AG09309 (cell line): Measurements from ENCODE around the gene SMIM23.
A peak's percentile ranks its signal among the peaks of the same experiment; 100 is the strongest.
"Not testable (repeated sequence)": the region's sequence is repeated elsewhere in the genome, so short reads cannot be mapped to it uniquely, and the experiment has no call there.

Experiments
- DNase-seq: peaks from one replicate; pipeline ENCODE4 v3.0.0-alpha.2; 2010; ENCODE audit warnings: low read depth
- H3K4me3 ChIP-seq: 2 replicates; pipeline ENCODE4 v1.5.1; 2011; ENCODE audit warnings: mild to moderate bottlenecking, low read depth, low read length, moderate library complexity; ENCODE audit not compliant: control insufficient read depth
- TF ChIP-seq, protein P1 (sequence below): IDR thresholded peaks from 2 replicates; pipeline ENCODE4 v1.5.1; 2011; ENCODE audit warnings: mild to moderate bottlenecking, low read depth, low read length, inconsistent platforms; ENCODE audit not compliant: insufficient read depth, control insufficient read depth; ENCODE audit errors: missing control alignments

Gene SMIM23

DNA sequence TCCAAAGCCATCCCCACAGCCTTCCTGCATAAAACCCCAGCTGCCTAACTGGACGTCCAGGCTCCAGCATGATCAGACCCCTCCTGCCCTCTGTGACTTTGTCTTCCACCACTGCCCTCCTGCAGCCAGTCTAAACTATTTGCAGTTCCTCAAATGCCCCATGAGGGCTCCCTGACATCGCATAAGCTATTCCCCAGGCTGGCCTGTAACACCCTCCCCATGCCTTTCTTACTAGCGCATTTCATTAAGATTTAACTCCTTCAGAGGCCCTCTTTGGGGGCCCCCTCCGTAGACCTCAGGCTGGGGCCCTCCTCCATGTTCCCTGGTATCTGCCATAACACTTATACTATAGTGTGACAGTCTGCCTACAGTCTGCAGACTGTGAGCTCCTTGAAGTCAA is 15.5 kb upstream of the SMIM23 start:
- TF ChIP-seq, protein P1, sequence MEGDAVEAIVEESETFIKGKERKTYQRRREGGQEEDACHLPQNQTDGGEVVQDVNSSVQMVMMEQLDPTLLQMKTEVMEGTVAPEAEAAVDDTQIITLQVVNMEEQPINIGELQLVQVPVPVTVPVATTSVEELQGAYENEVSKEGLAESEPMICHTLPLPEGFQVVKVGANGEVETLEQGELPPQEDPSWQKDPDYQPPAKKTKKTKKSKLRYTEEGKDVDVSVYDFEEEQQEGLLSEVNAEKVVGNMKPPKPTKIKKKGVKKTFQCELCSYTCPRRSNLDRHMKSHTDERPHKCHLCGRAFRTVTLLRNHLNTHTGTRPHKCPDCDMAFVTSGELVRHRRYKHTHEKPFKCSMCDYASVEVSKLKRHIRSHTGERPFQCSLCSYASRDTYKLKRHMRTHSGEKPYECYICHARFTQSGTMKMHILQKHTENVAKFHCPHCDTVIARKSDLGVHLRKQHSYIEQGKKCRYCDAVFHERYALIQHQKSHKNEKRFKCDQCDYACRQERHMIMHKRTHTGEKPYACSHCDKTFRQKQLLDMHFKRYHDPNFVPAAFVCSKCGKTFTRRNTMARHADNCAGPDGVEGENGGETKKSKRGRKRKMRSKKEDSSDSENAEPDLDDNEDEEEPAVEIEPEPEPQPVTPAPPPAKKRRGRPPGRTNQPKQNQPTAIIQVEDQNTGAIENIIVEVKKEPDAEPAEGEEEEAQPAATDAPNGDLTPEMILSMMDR, result no peak
- H3K4me3 ChIP-seq, result no peak overlapping the region
- no peak for DNase-seq

DNA sequence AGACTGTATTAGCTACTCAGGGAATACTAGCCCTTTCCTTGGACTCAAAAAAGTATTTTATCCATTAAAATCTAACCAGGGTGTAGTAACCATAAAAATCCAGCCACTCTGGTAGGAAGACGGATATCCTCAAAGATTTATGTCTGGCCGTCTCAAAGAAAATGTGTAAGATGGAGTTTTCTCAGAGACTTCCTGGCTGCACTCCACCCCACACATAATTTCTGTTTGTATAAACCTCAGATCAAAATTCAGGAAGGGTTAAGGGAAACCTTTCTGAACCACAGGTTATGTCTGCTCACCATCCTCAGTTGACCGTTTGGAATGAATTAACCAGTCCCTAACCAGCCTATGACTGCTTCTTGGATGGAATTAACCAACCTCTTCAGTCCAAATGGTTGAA is 13.8 kb upstream of the SMIM23 start:
- no peak overlapping the region for H3K4me3 ChIP-seq
- TF ChIP-seq, protein P1, result no peak
- no peak for DNase-seq

DNA sequence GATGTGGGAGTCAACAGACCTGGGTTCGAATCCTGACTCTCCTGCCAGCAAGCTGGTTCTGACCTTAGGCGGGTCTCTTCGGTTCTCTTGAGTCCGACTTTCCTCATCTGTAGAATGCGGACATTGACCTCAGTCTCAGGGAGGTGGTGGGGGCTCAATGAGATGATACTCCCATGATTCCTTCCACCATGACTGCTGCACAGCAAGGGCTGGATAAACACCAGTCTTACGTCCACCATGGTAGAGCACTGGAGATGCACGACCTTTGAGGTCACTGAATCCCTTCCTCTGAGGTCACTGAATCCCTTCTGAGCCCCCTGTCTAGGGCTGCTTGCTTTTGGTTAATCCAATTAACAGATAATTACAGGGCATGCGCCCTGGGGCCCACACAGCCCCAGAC is 12.5 kb upstream of the SMIM23 start:
- no peak for DNase-seq

DNA sequence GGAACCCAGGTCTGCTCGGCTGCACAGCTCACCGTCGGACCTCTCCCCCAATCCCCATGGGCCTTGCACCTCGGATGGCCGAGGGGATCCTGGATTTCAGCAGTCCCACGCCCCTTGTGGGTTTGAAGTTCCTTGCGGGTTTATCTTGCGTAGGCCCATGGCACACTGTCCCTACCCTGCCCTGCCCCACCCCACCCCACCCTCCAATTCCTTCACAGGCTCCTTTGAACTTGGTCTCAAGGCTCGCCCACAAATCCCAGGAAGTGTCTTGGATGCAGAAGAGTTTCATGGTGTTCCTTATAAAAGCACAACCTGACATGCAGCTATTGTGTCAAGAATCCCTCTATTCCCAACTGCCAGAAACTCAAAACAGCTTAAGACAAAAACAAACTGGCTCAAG is 11.2 kb upstream of the SMIM23 start:
- no peak for DNase-seq
- no peak overlapping the region for H3K4me3 ChIP-seq
- TF ChIP-seq, protein P1, result no peak

More for the DNA sequence above, 12.5 kb upstream of the SMIM23 start:
- TF ChIP-seq, protein P1, result no peak
- no peak overlapping the region for H3K4me3 ChIP-seq

DNA sequence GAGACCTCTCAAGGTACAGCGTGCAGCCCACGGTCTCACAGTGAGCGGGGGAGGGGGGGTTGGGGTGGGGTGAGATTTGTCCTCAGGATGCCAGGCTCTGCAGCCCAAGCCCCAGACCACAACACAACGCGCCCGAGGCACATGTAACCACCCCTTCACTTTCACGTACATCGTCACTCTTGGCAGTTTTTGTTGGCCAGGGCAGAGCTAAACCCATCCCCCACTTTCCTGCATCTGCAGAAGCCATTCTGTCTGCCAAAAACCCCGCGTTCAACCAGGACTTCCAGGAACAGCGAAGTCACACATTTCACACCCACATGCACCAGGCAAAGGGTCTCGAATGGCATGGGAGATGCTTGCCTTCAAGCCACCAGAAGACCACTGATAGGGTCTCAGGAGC is 9.4 kb upstream of the SMIM23 start:
- TF ChIP-seq, protein P1, result no peak
- H3K4me3 ChIP-seq, result no peak overlapping the region
- DNase-seq, result no peak

DNA sequence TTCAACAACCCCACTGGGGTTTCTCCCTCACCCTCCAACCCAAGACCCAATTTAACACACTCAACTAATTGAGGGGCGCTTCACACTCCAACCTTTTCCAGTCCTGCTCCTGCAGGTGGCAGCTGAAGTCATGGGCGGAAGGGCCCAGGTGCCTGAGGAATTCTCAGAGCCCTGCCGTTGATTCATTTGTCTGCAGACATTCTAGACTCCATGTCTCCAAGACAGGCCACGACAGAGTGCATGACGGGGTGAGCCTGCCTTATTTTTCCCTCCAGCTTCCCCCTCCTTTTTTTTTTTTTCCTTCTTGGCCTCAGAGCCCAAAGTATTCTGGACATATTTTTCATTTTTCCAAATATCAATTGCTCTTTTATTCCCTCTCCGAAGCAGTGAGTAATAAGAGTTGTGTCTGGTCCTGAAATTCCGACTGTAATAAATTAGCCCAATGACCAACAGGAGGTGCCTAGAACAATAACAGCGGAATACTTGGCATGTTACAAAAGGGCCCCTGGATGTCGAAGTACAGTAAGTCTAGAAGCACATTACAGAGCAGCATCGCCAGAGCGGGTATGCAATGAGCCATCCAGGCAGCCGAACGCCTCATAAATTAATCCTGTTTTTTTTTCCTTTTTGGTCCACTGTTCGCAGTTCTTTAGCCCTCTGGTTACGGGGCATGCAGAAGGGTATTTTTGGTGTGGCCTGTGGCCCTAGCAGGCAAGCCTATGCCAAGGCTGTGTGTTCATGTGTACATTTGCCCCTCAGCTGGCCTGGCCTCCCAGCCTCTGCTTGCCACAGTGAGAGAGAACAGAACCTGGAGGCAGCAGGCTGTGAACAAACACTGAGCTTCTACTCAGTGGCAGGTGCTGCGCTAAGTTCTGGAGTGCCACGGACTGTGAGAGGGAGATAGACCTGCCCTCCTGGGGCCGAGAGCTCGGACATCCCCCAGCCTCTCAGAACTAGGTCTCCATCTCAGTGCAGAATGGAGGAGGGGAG is 8.6 kb upstream of the SMIM23 start:
- H3K4me3 ChIP-seq, result no peak overlapping the region
- TF ChIP-seq, protein P1, result no peak
- DNase-seq, result peak; percentile 17

DNA sequence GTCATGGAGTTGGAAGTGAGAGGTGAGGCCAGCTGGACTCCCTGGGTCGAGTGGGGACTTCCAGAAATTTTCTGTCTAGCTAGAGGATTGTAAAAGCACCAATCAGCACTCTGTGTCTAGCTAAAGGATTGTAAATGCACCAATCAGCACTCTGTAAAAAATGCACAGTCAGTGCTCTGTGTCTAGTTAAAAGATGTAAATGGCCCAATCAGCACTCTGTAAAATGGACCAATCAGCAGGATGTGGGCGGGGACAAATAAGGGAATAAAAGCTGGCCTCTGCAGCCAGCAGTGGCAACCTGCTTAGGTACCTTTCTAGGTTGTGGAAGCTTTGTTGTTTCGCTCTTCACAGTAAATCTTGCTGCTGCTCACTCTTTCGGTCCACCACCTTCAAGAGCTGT is 3.9 kb upstream of the SMIM23 start:
- not testable (repeated sequence) for DNase-seq, H3K4me3 ChIP-seq
